Measurements from ENCODE around the gene MBD2.

DNA sequence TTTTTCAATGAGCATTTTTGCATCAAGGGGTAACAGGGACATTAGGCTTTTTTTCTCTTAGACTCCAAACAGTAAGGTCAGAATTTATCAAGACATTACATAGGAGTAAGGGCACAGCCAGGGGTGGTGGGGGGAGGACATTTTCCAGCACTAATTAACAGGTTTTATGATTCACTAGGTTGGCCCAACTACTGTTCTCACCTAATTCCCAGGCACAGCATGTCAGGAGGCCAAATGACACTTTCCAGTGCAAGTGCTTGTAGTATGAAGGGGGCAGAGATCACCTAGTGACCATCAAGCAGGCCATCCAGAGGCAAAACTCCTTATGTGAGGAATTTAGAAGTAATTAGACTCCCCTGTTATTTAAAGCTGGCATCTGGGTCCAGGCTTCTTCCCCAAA lies 3.9 kb upstream of the MBD2 start:
- no peak for TF ChIP-seq ZBTB1 (tag by site-specific recombination; IDR thresholded peaks at IDR 0.05)
- TF ChIP-seq ZNF837 (tag by site-specific recombination; IDR thresholded peaks at IDR 0.05) = no peak
- TF ChIP-seq, protein P1, sequence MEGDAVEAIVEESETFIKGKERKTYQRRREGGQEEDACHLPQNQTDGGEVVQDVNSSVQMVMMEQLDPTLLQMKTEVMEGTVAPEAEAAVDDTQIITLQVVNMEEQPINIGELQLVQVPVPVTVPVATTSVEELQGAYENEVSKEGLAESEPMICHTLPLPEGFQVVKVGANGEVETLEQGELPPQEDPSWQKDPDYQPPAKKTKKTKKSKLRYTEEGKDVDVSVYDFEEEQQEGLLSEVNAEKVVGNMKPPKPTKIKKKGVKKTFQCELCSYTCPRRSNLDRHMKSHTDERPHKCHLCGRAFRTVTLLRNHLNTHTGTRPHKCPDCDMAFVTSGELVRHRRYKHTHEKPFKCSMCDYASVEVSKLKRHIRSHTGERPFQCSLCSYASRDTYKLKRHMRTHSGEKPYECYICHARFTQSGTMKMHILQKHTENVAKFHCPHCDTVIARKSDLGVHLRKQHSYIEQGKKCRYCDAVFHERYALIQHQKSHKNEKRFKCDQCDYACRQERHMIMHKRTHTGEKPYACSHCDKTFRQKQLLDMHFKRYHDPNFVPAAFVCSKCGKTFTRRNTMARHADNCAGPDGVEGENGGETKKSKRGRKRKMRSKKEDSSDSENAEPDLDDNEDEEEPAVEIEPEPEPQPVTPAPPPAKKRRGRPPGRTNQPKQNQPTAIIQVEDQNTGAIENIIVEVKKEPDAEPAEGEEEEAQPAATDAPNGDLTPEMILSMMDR (tag by site-specific recombination; IDR thresholded peaks at IDR 0.05) = no peak
- TF ChIP-seq, protein P2, sequence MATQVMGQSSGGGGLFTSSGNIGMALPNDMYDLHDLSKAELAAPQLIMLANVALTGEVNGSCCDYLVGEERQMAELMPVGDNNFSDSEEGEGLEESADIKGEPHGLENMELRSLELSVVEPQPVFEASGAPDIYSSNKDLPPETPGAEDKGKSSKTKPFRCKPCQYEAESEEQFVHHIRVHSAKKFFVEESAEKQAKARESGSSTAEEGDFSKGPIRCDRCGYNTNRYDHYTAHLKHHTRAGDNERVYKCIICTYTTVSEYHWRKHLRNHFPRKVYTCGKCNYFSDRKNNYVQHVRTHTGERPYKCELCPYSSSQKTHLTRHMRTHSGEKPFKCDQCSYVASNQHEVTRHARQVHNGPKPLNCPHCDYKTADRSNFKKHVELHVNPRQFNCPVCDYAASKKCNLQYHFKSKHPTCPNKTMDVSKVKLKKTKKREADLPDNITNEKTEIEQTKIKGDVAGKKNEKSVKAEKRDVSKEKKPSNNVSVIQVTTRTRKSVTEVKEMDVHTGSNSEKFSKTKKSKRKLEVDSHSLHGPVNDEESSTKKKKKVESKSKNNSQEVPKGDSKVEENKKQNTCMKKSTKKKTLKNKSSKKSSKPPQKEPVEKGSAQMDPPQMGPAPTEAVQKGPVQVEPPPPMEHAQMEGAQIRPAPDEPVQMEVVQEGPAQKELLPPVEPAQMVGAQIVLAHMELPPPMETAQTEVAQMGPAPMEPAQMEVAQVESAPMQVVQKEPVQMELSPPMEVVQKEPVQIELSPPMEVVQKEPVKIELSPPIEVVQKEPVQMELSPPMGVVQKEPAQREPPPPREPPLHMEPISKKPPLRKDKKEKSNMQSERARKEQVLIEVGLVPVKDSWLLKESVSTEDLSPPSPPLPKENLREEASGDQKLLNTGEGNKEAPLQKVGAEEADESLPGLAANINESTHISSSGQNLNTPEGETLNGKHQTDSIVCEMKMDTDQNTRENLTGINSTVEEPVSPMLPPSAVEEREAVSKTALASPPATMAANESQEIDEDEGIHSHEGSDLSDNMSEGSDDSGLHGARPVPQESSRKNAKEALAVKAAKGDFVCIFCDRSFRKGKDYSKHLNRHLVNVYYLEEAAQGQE (tag by site-specific recombination; IDR thresholded peaks at IDR 0.05) = no peak
- TF ChIP-seq ZNF175 (tag by site-specific recombination; IDR thresholded peaks at IDR 0.05) = no peak

Data from HEK293 (cell line).